Fibroblast of lung (primary cell): Measurements from ENCODE around the gene GAS7. TPM values are rescaled to one million over a fixed set of nuclear protein-coding genes. Genes with fewer than 3 reads are reported as not detected.
"Not testable (repeated sequence)": the region's sequence is repeated elsewhere in the genome, so short reads cannot be mapped to it uniquely, and the experiment has no call there.

Source experiments
- DNase-seq, 2 donors: peaks; one replicate each; pipeline versions ENCODE4 v3.0.0 to v3.0.0-alpha.2; 2010; ENCODE audit warnings: low read depth in 2 of 2
- H2AFZ ChIP-seq: 2 replicates; pipeline ENCODE4 v1.5.1; 2012; ENCODE audit warnings: low read length, control low read depth, inconsistent platforms
- H3K27ac ChIP-seq: 2 replicates; pipeline ENCODE4 v1.5.1; 2011; ENCODE audit warnings: low read length, control low read depth; ENCODE audit not compliant: insufficient read depth
- H3K27me3 ChIP-seq: 2 replicates; pipeline ENCODE4 v1.5.1; 2011; ENCODE audit warnings: mild to moderate bottlenecking, low read length; ENCODE audit not compliant: control insufficient read depth, insufficient read depth
- H3K36me3 ChIP-seq: 2 replicates; pipeline ENCODE4 v1.5.1; 2011; ENCODE audit warnings: low read length; ENCODE audit not compliant: control insufficient read depth, insufficient read depth
- H3K4me1 ChIP-seq: 2 replicates; pipeline ENCODE4 v1.5.1; 2011; ENCODE audit warnings: low read length; ENCODE audit not compliant: control insufficient read depth, insufficient read depth; ENCODE audit errors: extremely low read depth
- H3K4me2 ChIP-seq: 2 replicates; pipeline ENCODE4 v1.5.1; 2011; ENCODE audit warnings: low read length, control low read depth; ENCODE audit not compliant: insufficient read depth; ENCODE audit errors: extremely low read depth
- H3K4me3 ChIP-seq, 4 experiments: fragments of 200-600 bp in 1 of 4; sonication (generic) in 1 of 4; replicated peaks in 1 of 4; 2 replicates each; pipeline ENCODE4 v1.5.1; 2011 to 2016; ENCODE audit warnings: low read length in 4 of 4, low read depth in 3 of 4, mild to moderate bottlenecking in 3 of 4, control low read depth in 2 of 4, inconsistent platforms in 1 of 4, mixed read lengths in 1 of 4; ENCODE audit not compliant: insufficient read depth in 1 of 4; ENCODE audit errors: control extremely low read depth in 1 of 4
- H3K79me2 ChIP-seq: 2 replicates; pipeline ENCODE4 v1.5.1; 2012; ENCODE audit warnings: mild to moderate bottlenecking, low read length, inconsistent platforms; ENCODE audit not compliant: control insufficient read depth, insufficient read depth
- H3K9ac ChIP-seq: 2 replicates; pipeline ENCODE4 v1.5.1; 2011; ENCODE audit warnings: mild to moderate bottlenecking, low read length, control low read depth; ENCODE audit not compliant: insufficient read depth
- H3K9me3 ChIP-seq: 2 replicates; pipeline ENCODE4 v1.5.1; 2012; ENCODE audit warnings: low read depth, low read length; ENCODE audit not compliant: control insufficient read depth, insufficient read depth
- H4K20me1 ChIP-seq: 2 replicates; pipeline ENCODE4 v1.5.1; 2011; ENCODE audit warnings: low read length; ENCODE audit not compliant: control insufficient read depth, insufficient read depth; ENCODE audit errors: extremely low read depth
- CTCF ChIP-seq, 2 donors: IDR thresholded peaks in 1 of 2; conservative IDR thresholded peaks in 1 of 2; 1 replicate in 1 of 2; 2 replicates in 1 of 2; pipeline ENCODE4 v1.5.1; 2011 to 2012; ENCODE audit warnings: low read length in 2 of 2, control low read depth in 1 of 2, inconsistent platforms in 1 of 2, low read depth in 1 of 2, mild to moderate bottlenecking in 1 of 2
- EZH2 ChIP-seq: IDR thresholded peaks from 2 replicates; pipeline ENCODE4 v1.5.1; 2012; ENCODE audit warnings: low read length, control low read depth, mild to moderate bottlenecking; ENCODE audit errors: missing control alignments
- polyA plus RNA-seq, 2 donors: library from polyadenylated mRNA; depleted of rRNA in 1 of 2; stranded (reverse) in 1 of 2; unstranded in 1 of 2; fragments of >200 nt; gene quantifications; 2 replicates each; pipeline ENCODE4 v1.2.1, GENCODE V29; 2011 to 2012; ENCODE audit warnings: missing spikeins in 1 of 2
- total RNA-seq: library from RNA; depleted of rRNA; stranded (reverse); fragments of >200 nt; gene quantifications from 2 replicates; pipeline ENCODE4 v1.2.1, GENCODE V29; 2014

Gene GAS7
- total and polyA plus RNA-seq, 2 donors (not counting 1 experiment from before 2014, with no cell fraction given): 0.58 to 2.6 TPM

GRCh38 chr17:10013365-10014112 lies 184.9 kb downstream of the GAS7 start:
- Histone ChIP-seq H2AFZ (no peak overlapping the region), H4K20me1 (no peaks in the 10 kb centered on the region), H3K79me2 (no peaks in the 10 kb centered on the region), H3K9ac (no peak overlapping the region), H3K4me1 (no peaks in the 10 kb centered on the region), H3K27me3 (no peaks in the 10 kb centered on the region), H3K9me3 (no peaks in the 10 kb centered on the region), H3K4me2 (no peak overlapping the region), H3K27ac (no peak overlapping the region), H3K4me3 (no peak overlapping the region), H3K36me3 (no peaks in the 10 kb centered on the region)
- TF ChIP-seq CTCF (conservative IDR thresholded peaks at IDR 0.05 in 1 of 2, IDR thresholded peaks at IDR 0.05 in 1 of 2; ENCODE audit: low read depth in 1 of 2, low read length in 2 of 2) (no peak), EZH2 (no peak)
- peak in 1 of 2 donors; percentile 32 for DNase-seq

GRCh38 chr17:10010752-10011151 lies 187.7 kb downstream of the GAS7 start:
- H3K9ac ChIP-seq: no peak overlapping the region
- no peak for TF ChIP-seq CTCF (conservative IDR thresholded peaks at IDR 0.05 in 1 of 2, IDR thresholded peaks at IDR 0.05 in 1 of 2; ENCODE audit: low read depth in 1 of 2, low read length in 2 of 2)
- TF ChIP-seq EZH2: no peak

DNA sequence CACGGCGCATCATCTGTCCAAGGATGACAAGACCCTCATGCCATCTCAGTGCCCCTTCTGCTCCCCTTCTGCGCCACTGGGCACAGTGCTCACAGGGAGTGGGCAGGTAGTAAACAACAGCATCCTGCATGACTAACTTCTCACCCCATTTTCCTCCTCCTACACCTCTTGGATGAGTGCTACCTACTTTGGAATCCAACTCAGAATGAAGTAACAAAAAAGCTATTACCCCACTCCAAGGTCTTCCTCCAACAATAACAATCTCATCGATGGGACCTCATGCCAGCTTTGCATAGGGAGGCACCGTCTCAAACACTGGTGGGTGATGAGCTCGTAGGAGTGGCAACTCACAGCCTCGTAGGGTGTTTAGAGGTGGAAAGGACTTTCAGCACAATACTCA lies 194.7 kb downstream of the GAS7 start:
- Histone ChIP-seq H3K36me3 (no peaks in the 10 kb centered on the region), H3K79me2 (no peaks in the 10 kb centered on the region), H3K4me1 (no peaks in the 10 kb centered on the region), H3K9me3 (no peaks in the 10 kb centered on the region), H3K9ac (no peak overlapping the region), H3K4me3 (no peak overlapping the region), H3K27ac (no peak overlapping the region), H3K4me2 (no peak overlapping the region), H4K20me1 (no peaks in the 10 kb centered on the region), H2AFZ (no peak overlapping the region), H3K27me3 (no peaks in the 10 kb centered on the region)
- TF ChIP-seq CTCF (conservative IDR thresholded peaks at IDR 0.05 in 1 of 2, IDR thresholded peaks at IDR 0.05 in 1 of 2; ENCODE audit: low read depth in 1 of 2, low read length in 2 of 2) (no peak), EZH2 (no peak)
- no peak for DNase-seq

More at GRCh38 chr17:10010752-10011151, 187.7 kb downstream of the GAS7 start:
- Histone ChIP-seq H3K27ac (no peak overlapping the region), H3K79me2 (no peaks in the 10 kb centered on the region), H3K27me3 (no peaks in the 10 kb centered on the region), H4K20me1 (no peaks in the 10 kb centered on the region), H3K4me1 (no peaks in the 10 kb centered on the region), H3K4me2 (no peak overlapping the region), H3K36me3 (no peaks in the 10 kb centered on the region), H2AFZ (no peak overlapping the region), H3K4me3 (no peak overlapping the region), H3K9me3 (no peaks in the 10 kb centered on the region)
- DNase-seq: no peak

DNA sequence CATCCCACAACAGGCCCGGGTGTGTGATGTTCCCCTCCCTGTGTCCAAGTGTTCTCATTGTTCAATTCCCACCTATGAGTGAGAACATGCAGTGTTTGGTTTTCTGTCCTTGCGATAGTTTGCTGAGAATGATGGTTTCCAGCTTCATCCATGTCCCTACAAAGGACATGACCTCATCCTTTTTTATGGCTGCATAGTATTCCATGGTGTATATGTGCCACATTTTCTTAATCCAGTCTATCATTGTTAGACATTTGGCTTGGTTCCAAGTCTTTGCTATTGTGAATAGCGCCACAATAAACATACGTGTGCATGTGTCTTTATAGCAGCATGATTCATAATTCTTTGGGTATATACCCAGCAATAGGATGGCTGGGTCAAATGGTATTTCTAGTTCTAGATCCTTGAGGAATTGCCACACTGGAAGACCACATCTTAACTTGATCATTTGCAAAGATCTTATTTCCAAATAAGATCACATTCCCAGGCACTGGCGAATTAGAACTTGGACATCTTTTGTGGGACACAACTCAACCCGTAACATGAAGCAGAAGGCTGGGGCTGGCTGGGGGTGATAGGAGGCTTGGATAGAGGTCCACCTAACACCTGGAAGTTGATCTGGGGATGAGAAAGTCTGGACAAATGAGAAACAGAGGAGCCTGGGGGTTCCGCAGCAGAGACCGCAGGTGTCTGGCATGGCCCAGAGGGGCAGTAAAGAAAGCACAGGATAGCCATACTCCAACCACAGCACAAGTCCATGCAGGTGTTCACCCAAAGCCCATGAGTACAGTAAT lies 195.6 kb downstream of the GAS7 start:
- not testable (repeated sequence) for H3K27me3 ChIP-seq, H3K36me3 ChIP-seq, H3K4me3 ChIP-seq, H3K9me3 ChIP-seq, H2AFZ ChIP-seq, H3K27ac ChIP-seq, H3K4me2 ChIP-seq, H3K79me2 ChIP-seq, DNase-seq, H4K20me1 ChIP-seq, H3K9ac ChIP-seq, H3K4me1 ChIP-seq
